Measurements from ENCODE around the gene MED17. TPM values are rescaled to one million over a fixed set of nuclear protein-coding genes. Genes with fewer than 3 reads are reported as not detected.
"Not testable (repeated sequence)": the region's sequence is repeated elsewhere in the genome, so short reads cannot be mapped to it uniquely, and the experiment has no call there.

Gene MED17
- total RNA-seq, 2 experiments from 2014 or later = 30.1 to 31.3 TPM

DNA sequence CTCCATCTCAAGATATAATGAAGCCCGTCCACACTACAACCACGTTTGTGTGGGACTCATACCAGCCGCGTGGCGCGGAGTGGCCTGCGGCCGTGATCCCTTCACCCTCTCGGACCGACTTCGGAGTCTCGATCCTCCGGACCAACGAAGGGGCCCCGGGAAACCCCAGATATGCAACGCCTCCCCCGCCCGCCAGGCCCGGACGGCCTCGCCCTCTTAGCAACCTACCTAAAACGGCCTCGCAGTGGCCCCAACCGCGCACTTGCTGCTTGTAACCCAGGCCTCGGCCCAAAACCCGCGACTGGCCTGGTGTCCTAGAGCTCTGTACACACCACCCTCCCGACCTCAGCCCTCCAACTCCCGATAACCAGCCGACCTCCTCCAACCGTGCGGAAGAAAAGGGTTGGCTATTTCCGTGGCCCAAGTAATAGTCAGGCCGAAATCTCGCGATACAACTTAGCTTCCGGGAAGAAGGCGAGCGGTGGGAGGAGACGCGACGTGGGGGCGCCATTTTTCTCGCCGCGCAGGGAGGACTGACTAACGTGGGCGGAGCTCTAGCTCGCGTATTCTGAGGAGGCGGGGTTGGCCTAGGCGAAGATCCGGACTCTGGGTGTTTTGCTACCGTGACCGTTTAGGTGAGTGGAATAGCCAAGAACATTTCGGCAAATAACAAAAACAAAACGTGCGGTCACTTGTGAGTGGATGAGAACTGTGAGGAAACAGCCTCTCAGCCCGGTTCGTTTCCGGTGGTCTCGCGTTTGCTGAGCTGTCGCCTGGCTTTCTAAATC lies 42.8 kb upstream of the MED17 start, which contains the start of the genes C11orf54 and TAF1D:
Gene C11orf54 (plus strand): TSS at position 579 of the 788 bp plus-strand sequence. CDS start 5,722 bp downstream, outside the sequence.
Gene TAF1D (minus strand): TSS at position 402 of the 788 bp plus-strand sequence. CDS start 2,191 bp downstream, outside the sequence.
- ChIA-PET POLR2A (interaction anchor here (0.6 to 7.0 kb wide), 19 partner anchors 13 to 753 kb away, joined by 3 to 125 read pairs (median 7); partner anchors contain the start of genes ANKRD49, CEP295, MED17 and MRE11), CTCF (interaction anchor here (0.7 to 1.1 kb wide), 3 partner anchors 10 to 43 kb away, joined by 3 to 5 read pairs (median 3); partner anchors contain the start of gene MED17)
- DNase-seq = peak; percentile 97
- Mint-ChIP-seq H3K4me1 (ENCODE audit: low read depth) (peaks cover 40% of the 10 kb centered on the region), H3K9me3 (no peaks in the 10 kb centered on the region), H3K36me3 (ENCODE audit: low read depth) (peaks cover 54% of the 10 kb centered on the region), H3K27ac (peak within 1 kb of the TSS; percentile 100), H3K4me3 (peak within 1 kb of the TSS; percentile 98), H3K27me3 (no peaks in the 10 kb centered on the region)
- peak; percentile 87 for ATAC-seq
- intact Hi-C loops (cut with micrococcal nuclease) = loop anchor here (10.0 kb wide), 1 partner anchor 384 kb away; the partner anchor contains the start of gene PANX1
- TF ChIP-seq, protein P1, sequence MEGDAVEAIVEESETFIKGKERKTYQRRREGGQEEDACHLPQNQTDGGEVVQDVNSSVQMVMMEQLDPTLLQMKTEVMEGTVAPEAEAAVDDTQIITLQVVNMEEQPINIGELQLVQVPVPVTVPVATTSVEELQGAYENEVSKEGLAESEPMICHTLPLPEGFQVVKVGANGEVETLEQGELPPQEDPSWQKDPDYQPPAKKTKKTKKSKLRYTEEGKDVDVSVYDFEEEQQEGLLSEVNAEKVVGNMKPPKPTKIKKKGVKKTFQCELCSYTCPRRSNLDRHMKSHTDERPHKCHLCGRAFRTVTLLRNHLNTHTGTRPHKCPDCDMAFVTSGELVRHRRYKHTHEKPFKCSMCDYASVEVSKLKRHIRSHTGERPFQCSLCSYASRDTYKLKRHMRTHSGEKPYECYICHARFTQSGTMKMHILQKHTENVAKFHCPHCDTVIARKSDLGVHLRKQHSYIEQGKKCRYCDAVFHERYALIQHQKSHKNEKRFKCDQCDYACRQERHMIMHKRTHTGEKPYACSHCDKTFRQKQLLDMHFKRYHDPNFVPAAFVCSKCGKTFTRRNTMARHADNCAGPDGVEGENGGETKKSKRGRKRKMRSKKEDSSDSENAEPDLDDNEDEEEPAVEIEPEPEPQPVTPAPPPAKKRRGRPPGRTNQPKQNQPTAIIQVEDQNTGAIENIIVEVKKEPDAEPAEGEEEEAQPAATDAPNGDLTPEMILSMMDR (IDR thresholded peaks at IDR 0.05) = no peak

DNA sequence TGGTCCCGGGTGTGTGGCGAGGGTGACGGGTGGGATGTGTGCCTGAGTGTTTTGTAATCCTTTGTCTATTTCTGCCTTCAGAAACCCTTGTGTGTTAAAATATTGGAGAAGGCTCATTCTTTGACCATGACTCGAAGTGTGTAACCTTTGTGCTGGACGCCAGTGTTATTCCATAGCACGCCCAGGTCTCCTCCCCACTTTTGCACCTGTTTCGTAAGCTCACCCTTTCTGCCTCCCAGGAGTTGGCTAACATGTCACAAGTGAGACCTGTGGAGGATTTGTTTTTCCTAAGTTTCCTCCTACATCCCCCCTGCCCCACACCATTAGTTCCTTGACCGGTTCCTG lies 42.2 kb upstream of the MED17 start:
- CTCF ChIA-PET = interaction anchor here (0.7 to 1.1 kb wide), 3 partner anchors 9 to 42 kb away, joined by 3 to 5 read pairs (median 3); partner anchors contain the start of gene MED17
- Mint-ChIP-seq H3K9me3 (no peaks in the 10 kb centered on the region), H3K36me3 (ENCODE audit: low read depth) (peaks cover 50% of the 10 kb centered on the region), H3K4me1 (ENCODE audit: low read depth) (peaks cover 36% of the 10 kb centered on the region), H3K27ac (peak overlapping the region; percentile 100), H3K4me3 (peak overlapping the region; percentile 98), H3K27me3 (no peaks in the 10 kb centered on the region)
- POLR2A ChIA-PET = interaction anchor here (0.6 to 7.0 kb wide), 20 partner anchors 14 to 771 kb away, joined by 3 to 125 read pairs (median 7); partner anchors contain the start of genes ANKRD49, C11orf97, CEP295 and MED17
- DNase-seq (no peak), ATAC-seq (peak; percentile 1)
- intact Hi-C loops (cut with micrococcal nuclease) = loop anchor here (10.0 kb wide), 1 partner anchor 383 kb away; the partner anchor contains the start of gene PANX1
- TF ChIP-seq, protein P1 (IDR thresholded peaks at IDR 0.05) = no peak

DNA sequence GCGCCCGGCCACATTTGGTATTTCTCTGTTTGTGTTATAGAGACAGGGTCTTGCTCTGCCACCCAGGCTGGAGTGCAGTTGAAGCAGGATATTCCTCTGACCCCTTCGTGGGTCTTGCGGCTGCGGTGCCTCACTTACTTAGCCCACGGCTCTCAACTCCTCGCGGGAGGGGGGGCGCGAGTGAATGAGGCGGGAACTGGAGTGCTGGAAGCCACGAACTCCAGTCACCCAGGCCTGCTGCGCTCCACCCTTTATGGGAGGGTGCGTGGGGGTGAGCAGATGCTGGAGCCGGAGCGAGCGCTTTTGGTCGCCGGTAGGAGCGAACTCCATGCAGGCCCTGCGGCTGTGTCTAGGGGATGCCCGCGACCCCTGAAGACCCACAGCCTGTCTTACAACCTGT lies 40.8 kb upstream of the MED17 start:
- ChIA-PET CTCF (interaction anchor here (1.0 to 2.0 kb wide), 2 partner anchors 31 to 41 kb away, joined by 3 to 5 read pairs; partner anchors contain the start of gene MED17), POLR2A (interaction anchor here (0.9 to 7.0 kb wide), 3 partner anchors 15 to 45 kb away, joined by 3 to 125 read pairs (median 109); partner anchors contain the start of gene MED17)
- H3K36me3 Mint-ChIP-seq (ENCODE audit: low read depth) = peaks cover 38% of the 10 kb centered on the region
- H3K27me3 Mint-ChIP-seq = no peaks in the 10 kb centered on the region
- peak overlapping the region; percentile 60 for H3K4me3 Mint-ChIP-seq
- no peak for ATAC-seq
- no peak for DNase-seq
- intact Hi-C loops (cut with micrococcal nuclease) = loop anchor here (10.0 kb wide), 1 partner anchor 382 kb away; the partner anchor contains the start of gene PANX1
- peak overlapping the region; percentile 59 for H3K27ac Mint-ChIP-seq
- TF ChIP-seq, protein P1 (IDR thresholded peaks at IDR 0.05) = no peak
- peaks cover 25% of the 10 kb centered on the region for H3K4me1 Mint-ChIP-seq (ENCODE audit: low read depth)
- H3K9me3 Mint-ChIP-seq = no peaks in the 10 kb centered on the region

DNA sequence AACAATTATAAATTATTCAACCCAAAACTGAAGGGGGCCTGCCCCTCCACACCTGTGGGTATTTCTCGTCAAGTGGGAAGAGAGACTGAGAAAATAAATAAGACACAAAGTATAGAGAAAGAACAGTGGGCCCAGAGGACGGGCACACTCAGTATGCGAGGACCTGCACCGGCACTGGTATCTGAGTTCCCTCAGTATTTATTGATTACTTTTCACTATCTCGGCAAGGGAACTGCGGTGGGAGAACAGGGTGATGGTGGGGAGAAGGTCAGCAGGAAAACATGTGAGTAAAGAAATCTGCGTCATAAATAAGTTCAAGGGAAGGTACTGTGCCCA lies 39.4 kb upstream of the MED17 start:
- Mint-ChIP-seq H3K9me3 (no peaks in the 10 kb centered on the region), H3K27ac (no peak overlapping the region), H3K4me1 (ENCODE audit: low read depth) (peaks cover 19% of the 10 kb centered on the region), H3K36me3 (ENCODE audit: low read depth) (peaks cover 26% of the 10 kb centered on the region), H3K4me3 (no peak overlapping the region), H3K27me3 (no peaks in the 10 kb centered on the region)
- ChIA-PET CTCF (no interaction called here), POLR2A (no interaction called here)
- TF ChIP-seq, protein P1 (IDR thresholded peaks at IDR 0.05) = no peak
- intact Hi-C loops (cut with micrococcal nuclease) = loop anchor here (10.0 kb wide), 1 partner anchor 380 kb away; the partner anchor contains the start of gene PANX1
- ATAC-seq = no peak
- DNase-seq = no peak

DNA sequence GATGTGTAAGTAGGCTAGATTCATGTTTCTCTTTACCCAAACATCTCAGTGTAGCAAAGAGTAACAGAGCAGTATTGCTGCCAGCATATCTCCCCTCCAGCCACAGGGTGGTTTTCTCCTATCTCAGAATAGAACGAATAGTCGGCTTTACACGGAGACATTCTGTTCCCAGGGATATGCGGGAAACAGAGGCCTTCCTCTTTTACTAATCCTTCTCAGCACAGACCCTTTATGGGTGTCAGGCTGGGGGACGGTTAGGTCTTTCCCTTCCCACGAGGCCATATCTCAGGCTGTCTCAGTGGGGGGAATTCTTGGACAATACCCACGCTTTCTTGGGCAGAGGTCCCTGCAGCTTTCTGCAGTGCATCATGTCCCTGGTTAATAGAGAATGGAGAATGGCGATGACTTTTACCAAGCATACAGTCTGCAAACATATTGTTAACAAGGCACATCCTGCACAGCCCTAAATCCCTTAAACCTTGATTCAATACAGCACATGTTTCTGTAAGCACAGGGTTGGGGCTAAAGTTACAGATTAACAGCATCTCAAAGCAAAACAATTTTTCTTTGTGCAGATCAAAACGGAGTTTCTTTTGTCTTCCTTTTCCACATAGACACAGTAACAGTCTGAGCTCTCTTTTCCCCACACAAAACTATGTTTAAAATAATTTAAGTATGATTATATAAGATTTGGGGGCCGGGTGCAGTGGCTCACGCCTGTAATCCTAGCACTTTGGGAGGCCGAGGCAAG lies 38.9 kb upstream of the MED17 start:
- ATAC-seq, H3K4me3 Mint-ChIP-seq, H3K9me3 Mint-ChIP-seq, H3K27me3 Mint-ChIP-seq, CTCF ChIA-PET, H3K27ac Mint-ChIP-seq, DNase-seq: not testable (repeated sequence)
- Mint-ChIP-seq H3K4me1 (ENCODE audit: low read depth) (peaks cover 22% of the 10 kb centered on the region), H3K36me3 (ENCODE audit: low read depth) (peaks cover 24% of the 10 kb centered on the region)
- POLR2A ChIA-PET = interaction anchor here (0.6 kb wide), 1 partner anchor 73 kb away, joined by 3 read pairs; no protein-coding TSS in a partner anchor
- intact Hi-C loops (cut with micrococcal nuclease) = loop anchor here (10.0 kb wide), 1 partner anchor 380 kb away; the partner anchor contains the start of gene PANX1

Measured in activated CD8-positive, alpha-beta T cell treated with anti-CD3 and anti-CD28 coated beads for 36 hours (primary cell).